Glutamatergic neuron (in vitro differentiated cells): Measurements from ENCODE around the gene ADD3. TPM values are rescaled to one million over a fixed set of nuclear protein-coding genes. Genes with fewer than 3 reads are reported as not detected.
"Not testable (repeated sequence)": the region's sequence is repeated elsewhere in the genome, so short reads cannot be mapped to it uniquely, and the experiment has no call there.

Source experiments
- DNase-seq: peaks from one replicate; pipeline ENCODE4 v3.0.0; 2022
- H3K27ac Mint-ChIP-seq: one replicate; pipeline ENCODE4 v1.8.0; 2020; ENCODE audit warnings: mild to moderate bottlenecking, mixed read lengths, inconsistent platforms; ENCODE audit not compliant: unreplicated experiment
- H3K27me3 Mint-ChIP-seq: one replicate; pipeline ENCODE4 v1.8.0; 2020; ENCODE audit warnings: mild to moderate bottlenecking, moderate library complexity, mixed read lengths, inconsistent platforms; ENCODE audit not compliant: unreplicated experiment
- H3K36me3 Mint-ChIP-seq: one replicate; pipeline ENCODE4 v1.8.0; 2020; ENCODE audit warnings: mild to moderate bottlenecking, mixed read lengths, inconsistent platforms; ENCODE audit not compliant: unreplicated experiment
- H3K4me1 Mint-ChIP-seq: one replicate; pipeline ENCODE4 v1.8.0; 2020; ENCODE audit warnings: mild to moderate bottlenecking, low read depth, mixed read lengths, inconsistent platforms; ENCODE audit not compliant: unreplicated experiment
- H3K4me3 Mint-ChIP-seq: one replicate; pipeline ENCODE4 v1.8.0; 2020; ENCODE audit warnings: mild to moderate bottlenecking, mixed read lengths, inconsistent platforms; ENCODE audit not compliant: unreplicated experiment
- H3K9me3 Mint-ChIP-seq: one replicate; pipeline ENCODE4 v1.8.0; 2020; ENCODE audit warnings: mild to moderate bottlenecking, moderate library complexity, mixed read lengths, inconsistent platforms; ENCODE audit not compliant: unreplicated experiment
- CTCF ChIP-seq: fragments of 200-600 bp; sonication (generic); IDR thresholded peaks from one replicate; pipeline ENCODE4 v1.5.0; 2021; ENCODE audit not compliant: partially characterized antibody, unreplicated experiment
- total RNA-seq: library from RNA; stranded (reverse); fragmentation: NEBNext Ultra II Directional; extraction: Animal tissue kit (Norgen Biotek cat#: 25700); gene quantifications from one replicate; pipeline ENCODE4 v1.2.1, GENCODE V29; 2021; ENCODE audit not compliant: unreplicated experiment

Gene ADD3
- total RNA-seq, 1 donor from 2014 or later = 22.8 TPM

DNA sequence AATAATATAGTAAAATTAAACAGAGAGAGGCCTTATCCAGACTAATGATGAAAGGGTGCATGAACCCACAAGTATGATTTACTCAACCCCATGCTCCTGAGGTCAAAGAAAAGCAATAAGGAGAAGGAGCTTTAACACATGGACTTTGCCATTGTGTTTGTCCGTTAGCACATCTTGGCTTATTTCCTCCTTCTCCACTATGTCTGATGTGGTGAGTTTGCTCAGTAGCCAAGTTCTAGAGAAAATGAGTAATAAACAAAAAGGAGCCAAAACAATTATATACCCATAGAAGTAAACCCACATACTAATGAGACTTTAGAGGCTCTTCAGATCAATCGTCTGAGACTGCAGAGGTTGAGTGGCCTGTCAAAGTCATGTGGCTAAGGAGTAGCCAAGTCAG, 26.1 kb upstream of the ADD3 start:
- no peak for TF ChIP-seq CTCF
- Mint-ChIP-seq H3K27ac (no peak overlapping the region), H3K36me3 (no peaks in the 10 kb centered on the region), H3K27me3 (no peaks in the 10 kb centered on the region), H3K4me1 (peaks cover 12% of the 10 kb centered on the region), H3K4me3 (no peak overlapping the region), H3K9me3 (no peaks in the 10 kb centered on the region)
- no peak for DNase-seq

DNA sequence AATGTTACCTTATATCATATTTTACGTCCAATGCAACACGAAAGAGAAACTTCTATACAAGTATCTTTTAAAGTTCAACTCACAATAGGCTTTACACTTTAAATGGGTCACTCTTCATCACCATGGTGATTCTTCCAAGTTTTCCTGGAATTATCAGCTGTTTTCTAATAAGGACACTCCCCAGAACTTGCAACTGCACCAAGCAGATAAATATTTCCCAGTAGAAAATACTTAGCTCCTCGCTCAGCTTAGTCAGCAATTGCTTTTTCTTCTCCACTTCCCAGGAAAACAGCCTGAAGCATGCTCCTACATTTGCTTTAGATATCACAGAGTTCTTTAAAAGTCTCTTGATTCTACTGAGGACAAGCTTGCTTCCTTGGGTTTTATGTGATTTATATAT, 25.7 kb upstream of the ADD3 start:
- TF ChIP-seq CTCF = no peak
- no peaks in the 10 kb centered on the region for H3K9me3 Mint-ChIP-seq
- H3K4me3 Mint-ChIP-seq = no peak overlapping the region
- no peak overlapping the region for H3K27ac Mint-ChIP-seq
- no peaks in the 10 kb centered on the region for H3K36me3 Mint-ChIP-seq
- DNase-seq = no peak
- peaks cover 9% of the 10 kb centered on the region for H3K4me1 Mint-ChIP-seq
- H3K27me3 Mint-ChIP-seq = no peaks in the 10 kb centered on the region

DNA sequence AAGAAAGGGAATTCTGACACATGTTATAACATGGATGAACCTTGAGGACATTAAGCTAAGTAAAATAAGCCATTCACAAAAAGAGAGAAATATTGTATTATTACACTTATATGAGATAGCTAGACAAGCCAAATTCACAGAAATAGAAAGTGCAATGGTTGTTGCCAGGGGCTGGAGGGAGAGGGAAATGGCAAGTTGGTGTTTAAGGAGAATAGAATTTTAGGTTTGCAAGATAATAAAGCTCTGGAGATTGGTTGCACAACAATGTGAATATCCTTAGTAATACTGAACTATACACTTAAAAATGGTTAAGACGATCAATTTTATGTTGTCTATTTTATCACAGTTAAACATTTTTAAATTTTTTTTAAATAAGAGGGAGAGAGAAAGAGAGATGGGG, 25.0 kb upstream of the ADD3 start:
- Mint-ChIP-seq H3K27ac (no peak overlapping the region), H3K36me3 (no peaks in the 10 kb centered on the region), H3K27me3 (no peaks in the 10 kb centered on the region), H3K9me3 (no peaks in the 10 kb centered on the region), H3K4me1 (peaks cover 3% of the 10 kb centered on the region), H3K4me3 (no peak overlapping the region)
- TF ChIP-seq CTCF = no peak
- DNase-seq = no peak

- Mint-ChIP-seq H3K27ac (no peak overlapping the region), H3K9me3 (no peaks in the 10 kb centered on the region), H3K36me3 (no peaks in the 10 kb centered on the region), H3K27me3 (no peaks in the 10 kb centered on the region), H3K4me3 (no peak overlapping the region), H3K4me1 (no peaks in the 10 kb centered on the region)
- no peak for DNase-seq
- TF ChIP-seq CTCF = no peak
Observed at GRCh38 chr10:109984013-109984412, 23.8 kb upstream of the ADD3 start.

DNA sequence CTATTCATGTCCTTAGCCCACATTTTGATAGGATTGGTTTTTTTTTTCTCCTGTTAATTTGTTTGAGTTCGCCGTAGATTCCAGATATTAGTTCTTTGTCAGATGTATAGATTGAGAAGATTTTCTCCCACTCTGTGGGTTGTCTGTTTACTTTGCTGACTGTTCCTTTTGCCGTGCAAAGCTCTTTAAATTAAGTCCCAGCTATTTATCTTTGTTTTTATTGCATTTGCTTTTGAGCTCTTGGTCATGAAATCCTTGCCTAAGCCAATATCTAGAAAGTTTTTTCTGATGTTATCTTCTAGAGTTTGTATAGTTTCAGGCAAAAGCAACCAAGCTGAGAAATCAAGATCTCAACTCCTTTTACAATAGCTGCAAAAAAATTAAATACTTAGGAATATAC, 22.0 kb upstream of the ADD3 start:
- H3K36me3 Mint-ChIP-seq, H3K27me3 Mint-ChIP-seq: not testable (repeated sequence)

More for the DNA sequence above, 22.0 kb upstream of the ADD3 start:
- H3K4me3 Mint-ChIP-seq, DNase-seq, H3K9me3 Mint-ChIP-seq, H3K27ac Mint-ChIP-seq, H3K4me1 Mint-ChIP-seq: not testable (repeated sequence)
